Activated CD4-positive, alpha-beta memory T cell treated with anti-CD3 and anti-CD28 coated beads for 36 hours (primary cell): Measurements from ENCODE around the gene SLC35B1. TPM values are rescaled to one million over a fixed set of nuclear protein-coding genes. Genes with fewer than 3 reads are reported as not detected.
"Not testable (repeated sequence)": the region's sequence is repeated elsewhere in the genome, so short reads cannot be mapped to it uniquely, and the experiment has no call there.

ENCODE experiments used
- CTCF ChIA-PET: fragments of 350-600 bp; sonication (Branson Sonifier 250); formaldehyde crosslinking; loops from one replicate; lab custom pipeline; 2021; ENCODE audit warnings: antibody characterized with exemption, inconsistent platforms; lab: Charles Lee
- POLR2A ChIA-PET: fragments of 350-600 bp; sonication (Branson Sonifier 250); formaldehyde crosslinking; loops from one replicate; lab custom pipeline; 2021; ENCODE audit warnings: antibody characterized with exemption; lab: Charles Lee
- DNase-seq: peaks from one replicate; pipeline ENCODE4 v3.0.0-alpha.2; 2020
- H3K27ac Mint-ChIP-seq: one replicate; pipeline ENCODE4 v1.8.0; 2021; ENCODE audit warnings: mixed read lengths
- H3K27me3 Mint-ChIP-seq: one replicate; pipeline ENCODE4 v1.8.0; 2021; ENCODE audit warnings: mixed read lengths
- H3K36me3 Mint-ChIP-seq: one replicate; pipeline ENCODE4 v1.8.0; 2021; ENCODE audit warnings: mixed read lengths
- H3K4me1 Mint-ChIP-seq: one replicate; pipeline ENCODE4 v1.8.0; 2021; ENCODE audit warnings: low read depth, mixed read lengths
- H3K4me3 Mint-ChIP-seq: one replicate; pipeline ENCODE4 v1.8.0; 2021; ENCODE audit warnings: mild to moderate bottlenecking, mixed read lengths
- H3K9me3 Mint-ChIP-seq: one replicate; pipeline ENCODE4 v1.8.0; 2021; ENCODE audit warnings: mixed read lengths
- intact Hi-C: fragments of 100-400 bp; cut with micrococcal nuclease; formaldehyde crosslinking; loops from one replicate; pipeline ENCODE4 v1.15.1; 2023
- total RNA-seq, 2 experiments: library from RNA; stranded (reverse); gene quantifications; one replicate each; pipeline ENCODE4 v1.2.3, GENCODE V29; 2021

Gene SLC35B1
- total RNA-seq, 2 experiments from 2014 or later = 48.3 to 54.1 TPM

GRCh38 chr17:49734515-49735490 is 27.0 kb upstream of the SLC35B1 start:
- POLR2A ChIA-PET = no interaction called here
- CTCF ChIA-PET = no interaction called here
- intact Hi-C loops = no loop called here
- no peaks in the 10 kb centered on the region for H3K27me3 Mint-ChIP-seq
- H3K27ac Mint-ChIP-seq = peak overlapping the region; percentile 7
- peaks cover 68% of the 10 kb centered on the region for H3K4me1 Mint-ChIP-seq
- no peak for DNase-seq
- H3K36me3 Mint-ChIP-seq = peaks cover 9% of the 10 kb centered on the region
- H3K9me3 Mint-ChIP-seq = no peaks in the 10 kb centered on the region
- no peak overlapping the region for H3K4me3 Mint-ChIP-seq

DNA sequence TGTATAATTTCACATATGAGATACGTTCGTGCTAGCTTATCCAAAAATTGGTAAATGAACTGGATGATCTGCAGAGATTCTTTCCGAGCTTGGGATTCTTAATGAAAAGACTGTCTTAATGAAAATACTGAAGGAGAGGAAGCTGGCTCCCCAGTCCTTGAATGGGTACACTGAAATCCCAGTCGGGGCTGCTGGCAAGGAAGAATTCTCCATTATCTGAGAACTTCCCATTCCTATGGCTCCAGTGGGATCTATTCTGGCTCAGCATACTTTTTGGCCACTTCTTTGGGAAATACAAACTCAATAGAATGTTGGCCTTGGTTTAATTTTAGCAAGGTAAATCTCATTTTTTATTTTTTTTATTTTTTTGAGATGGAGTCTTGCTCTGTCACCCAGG is 23.7 kb upstream of the SLC35B1 start:
- intact Hi-C loops = no loop called here
- ChIA-PET POLR2A (interaction anchor here (0.6 to 1.6 kb wide), 5 partner anchors 11 to 23 kb away, joined by 3 to 4 read pairs (median 3); partner anchors contain the start of gene SLC35B1), CTCF (interaction anchor here (0.8 to 1.5 kb wide), 4 partner anchors 16 to 23 kb away, joined by 3 to 4 read pairs (median 4); no protein-coding TSS in a partner anchor)
- peaks cover 7% of the 10 kb centered on the region for H3K36me3 Mint-ChIP-seq
- H3K27ac Mint-ChIP-seq = peak overlapping the region; percentile 61
- peaks cover 52% of the 10 kb centered on the region for H3K4me1 Mint-ChIP-seq
- no peak for DNase-seq
- no peak overlapping the region for H3K4me3 Mint-ChIP-seq
- no peaks in the 10 kb centered on the region for H3K27me3 Mint-ChIP-seq
- no peaks in the 10 kb centered on the region for H3K9me3 Mint-ChIP-seq

DNA sequence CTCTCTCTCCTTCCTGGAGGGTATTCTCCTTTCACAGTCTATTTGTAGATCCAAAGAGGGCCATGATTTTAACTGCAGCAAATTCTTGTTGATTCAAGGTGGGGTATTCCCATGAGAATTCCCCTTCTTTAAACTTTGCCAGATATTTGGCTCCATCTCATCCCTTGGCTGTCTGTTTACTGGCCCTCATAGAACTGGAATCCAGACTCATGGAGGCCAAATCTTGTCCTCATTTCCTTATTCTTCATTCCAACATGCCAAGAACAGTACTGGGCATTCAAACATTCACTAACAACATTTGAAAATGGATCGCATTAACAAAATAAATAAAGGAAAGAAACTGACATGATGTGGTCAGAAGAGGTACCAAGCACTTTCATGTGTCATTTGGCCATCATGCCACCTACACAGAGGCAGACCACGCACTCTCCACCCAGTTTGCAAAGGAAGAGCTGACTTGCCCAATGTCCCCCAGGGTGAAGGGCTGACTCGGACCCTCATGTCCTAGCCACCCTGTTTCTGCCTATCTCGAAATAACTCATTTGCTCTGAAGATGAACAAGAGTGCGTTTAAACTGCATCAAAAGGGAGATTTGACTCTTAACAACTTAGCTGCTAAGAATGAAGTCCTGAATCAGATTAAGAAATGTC is 23.1 kb upstream of the SLC35B1 start:
- Mint-ChIP-seq H3K9me3 (no peaks in the 10 kb centered on the region), H3K27ac (peak overlapping the region; percentile 61), H3K4me3 (no peak overlapping the region), H3K4me1 (peaks cover 51% of the 10 kb centered on the region), H3K36me3 (peaks cover 7% of the 10 kb centered on the region), H3K27me3 (no peaks in the 10 kb centered on the region)
- intact Hi-C loops = no loop called here
- CTCF ChIA-PET = interaction anchor here (1.4 kb wide), 1 partner anchor 21 kb away, joined by 4 read pairs; no protein-coding TSS in a partner anchor
- DNase-seq = peak; percentile 36
- POLR2A ChIA-PET = interaction anchor here (1.0 to 1.6 kb wide), 6 partner anchors 12 to 24 kb away, joined by 3 to 4 read pairs (median 3); partner anchors contain the start of gene SLC35B1

DNA sequence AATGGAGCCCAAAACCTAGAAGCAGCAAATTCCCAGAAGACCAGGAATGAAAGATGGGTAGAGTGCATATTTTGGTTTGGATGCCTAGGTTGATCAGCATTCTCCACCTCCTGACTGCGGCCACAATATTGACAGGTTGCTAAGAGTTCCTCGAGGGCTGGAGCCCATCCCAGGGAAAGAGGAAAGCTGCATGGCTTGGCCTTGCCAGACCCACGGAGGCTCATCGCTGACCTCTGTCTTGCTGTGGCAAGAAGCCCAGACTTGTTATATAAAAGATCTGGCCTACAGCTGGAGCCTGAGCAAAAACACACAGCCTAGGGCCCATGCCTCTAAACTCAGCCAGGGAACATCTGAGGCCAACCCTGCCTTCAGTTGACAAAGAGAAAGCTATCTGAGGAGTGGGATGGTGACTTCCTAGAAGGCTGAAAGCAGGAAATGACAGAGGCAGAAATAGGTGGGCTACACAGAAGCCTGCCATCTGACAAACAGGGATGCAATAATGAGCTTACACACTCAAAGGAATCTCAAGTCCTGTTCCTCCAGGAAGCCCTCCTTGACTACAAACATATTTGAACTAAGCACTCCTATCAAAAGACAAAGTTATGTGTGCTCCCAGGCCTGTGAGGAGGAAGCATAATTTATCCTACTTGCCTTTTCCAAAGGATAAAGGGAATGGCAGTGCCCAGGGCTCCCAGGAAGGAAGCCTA is 22.5 kb upstream of the SLC35B1 start:
- CTCF ChIA-PET = interaction anchor here (0.6 kb wide), 1 partner anchor 223 kb away, joined by 4 read pairs; no protein-coding TSS in a partner anchor
- intact Hi-C loops = no loop called here
- H3K4me1 Mint-ChIP-seq = peaks cover 54% of the 10 kb centered on the region
- POLR2A ChIA-PET = interaction anchor here (0.6 to 1.6 kb wide), 5 partner anchors 15 to 201 kb away, joined by 3 read pairs; partner anchors contain the start of gene SLC35B1
- H3K36me3 Mint-ChIP-seq = peaks cover 12% of the 10 kb centered on the region
- no peaks in the 10 kb centered on the region for H3K27me3 Mint-ChIP-seq
- no peak overlapping the region for H3K4me3 Mint-ChIP-seq
- peak overlapping the region; percentile 61 for H3K27ac Mint-ChIP-seq
- DNase-seq = no peak
- H3K9me3 Mint-ChIP-seq = no peaks in the 10 kb centered on the region

DNA sequence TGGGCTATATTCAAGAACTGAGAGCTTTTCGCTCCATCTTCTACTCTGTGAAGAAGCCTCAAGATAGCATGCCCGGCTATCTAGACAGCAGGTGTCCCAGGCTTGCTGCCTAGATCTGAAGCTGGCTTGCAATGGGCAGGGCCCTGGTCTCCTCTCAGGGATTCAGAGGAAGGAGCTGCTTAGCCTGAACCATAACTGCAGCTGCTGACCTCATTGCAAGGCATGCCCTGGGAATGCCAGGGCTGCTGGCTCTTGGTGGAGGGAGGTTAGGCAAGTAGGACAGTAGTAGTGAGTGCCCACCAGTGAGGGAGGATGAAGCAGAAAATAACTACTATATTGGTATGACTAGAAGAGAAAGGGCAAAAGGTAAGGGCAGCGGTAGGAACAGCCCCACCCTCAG is 21.3 kb upstream of the SLC35B1 start:
- CTCF ChIA-PET = interaction anchor here (0.8 to 1.3 kb wide), 2 partner anchors 14 to 33 kb away, joined by 3 to 4 read pairs; no protein-coding TSS in a partner anchor
- Mint-ChIP-seq H3K36me3 (peaks cover 17% of the 10 kb centered on the region), H3K4me3 (no peak overlapping the region), H3K9me3 (no peaks in the 10 kb centered on the region), H3K27me3 (no peaks in the 10 kb centered on the region), H3K27ac (peak overlapping the region; percentile 14), H3K4me1 (peaks cover 58% of the 10 kb centered on the region)
- POLR2A ChIA-PET = interaction anchor here (0.6 to 1.0 kb wide), 3 partner anchors 19 to 200 kb away, joined by 3 read pairs; no protein-coding TSS in a partner anchor
- intact Hi-C loops = no loop called here
- no peak for DNase-seq

DNA sequence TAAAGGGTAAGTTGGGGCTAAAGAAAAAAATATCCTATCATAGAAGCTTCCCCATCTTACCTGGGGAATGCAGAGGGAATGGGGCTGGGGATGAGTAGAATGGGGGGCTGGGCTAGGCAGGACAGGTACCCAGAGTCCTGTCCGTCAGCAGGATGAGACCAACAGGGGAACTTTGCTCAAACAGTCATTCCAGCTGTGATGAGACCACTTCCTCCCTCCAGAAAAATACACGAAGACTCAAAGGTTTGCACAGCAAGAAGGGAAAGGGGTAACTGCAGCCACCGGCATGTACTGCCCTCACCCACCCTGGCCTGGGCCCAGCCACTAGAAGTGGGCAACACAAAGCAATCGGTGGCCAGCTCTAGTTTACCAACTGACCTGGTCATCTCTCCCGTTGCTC is 20.7 kb upstream of the SLC35B1 start:
- H3K36me3 Mint-ChIP-seq = peaks cover 17% of the 10 kb centered on the region
- no peaks in the 10 kb centered on the region for H3K27me3 Mint-ChIP-seq
- no peak for DNase-seq
- H3K4me3 Mint-ChIP-seq = no peak overlapping the region
- CTCF ChIA-PET = interaction anchor here (0.6 to 1.3 kb wide), 3 partner anchors 13 to 33 kb away, joined by 3 to 4 read pairs (median 3); partner anchors contain the start of gene SLC35B1
- intact Hi-C loops = no loop called here
- peaks cover 63% of the 10 kb centered on the region for H3K4me1 Mint-ChIP-seq
- H3K9me3 Mint-ChIP-seq = no peaks in the 10 kb centered on the region
- POLR2A ChIA-PET = interaction anchor here (0.9 to 1.0 kb wide), 2 partner anchors 20 to 33 kb away, joined by 3 read pairs; no protein-coding TSS in a partner anchor
- peak overlapping the region; percentile 47 for H3K27ac Mint-ChIP-seq

GRCh38 chr17:49727380-49727779 is 19.6 kb upstream of the SLC35B1 start:
- no peak for DNase-seq
- H3K4me1 Mint-ChIP-seq = peaks cover 56% of the 10 kb centered on the region
- no peaks in the 10 kb centered on the region for H3K27me3 Mint-ChIP-seq
- H3K9me3 Mint-ChIP-seq = no peaks in the 10 kb centered on the region
- H3K36me3 Mint-ChIP-seq = peaks cover 17% of the 10 kb centered on the region
- CTCF ChIA-PET = interaction anchor here (0.6 to 1.5 kb wide), 3 partner anchors 12 to 779 kb away, joined by 3 to 7 read pairs (median 3); partner anchors contain the start of gene SLC35B1
- H3K4me3 Mint-ChIP-seq = no peak overlapping the region
- H3K27ac Mint-ChIP-seq = no peak overlapping the region
- POLR2A ChIA-PET = interaction anchor here (1.3 kb wide), 1 partner anchor 19 kb away, joined by 4 read pairs; the partner anchor contains the start of gene SLC35B1
- intact Hi-C loops = no loop called here

- Mint-ChIP-seq H3K4me1 (peaks cover 41% of the 10 kb centered on the region), H3K27ac (no peak overlapping the region), H3K4me3 (no peak overlapping the region), H3K36me3 (peaks cover 15% of the 10 kb centered on the region), H3K27me3 (no peaks in the 10 kb centered on the region), H3K9me3 (no peaks in the 10 kb centered on the region)
- intact Hi-C loops = no loop called here
- POLR2A ChIA-PET = interaction anchor here (0.7 kb wide), 1 partner anchor 103 kb away, joined by 3 read pairs; no protein-coding TSS in a partner anchor
- CTCF ChIA-PET = no interaction called here
- no peak for DNase-seq
Measured at GRCh38 chr17:49725452-49726130, 17.8 kb upstream of the SLC35B1 start.

- intact Hi-C loops, H3K27me3 Mint-ChIP-seq, H3K4me3 Mint-ChIP-seq, H3K9me3 Mint-ChIP-seq, H3K27ac Mint-ChIP-seq, DNase-seq: not testable (repeated sequence)
- POLR2A ChIA-PET = interaction anchor here (1.2 kb wide), 1 partner anchor 9 kb away, joined by 4 read pairs; no protein-coding TSS in a partner anchor
- Mint-ChIP-seq H3K36me3 (peaks cover 22% of the 10 kb centered on the region), H3K4me1 (peaks cover 32% of the 10 kb centered on the region)
- CTCF ChIA-PET = interaction anchor here (1.2 kb wide), 1 partner anchor 15 kb away, joined by 4 read pairs; no protein-coding TSS in a partner anchor
Measured at GRCh38 chr17:49724552-49724951, 16.8 kb upstream of the SLC35B1 start.

- Mint-ChIP-seq H3K4me3 (no peak overlapping the region), H3K27ac (no peak overlapping the region), H3K9me3 (no peaks in the 10 kb centered on the region), H3K27me3 (no peaks in the 10 kb centered on the region), H3K4me1 (peaks cover 23% of the 10 kb centered on the region), H3K36me3 (peaks cover 24% of the 10 kb centered on the region)
- DNase-seq = no peak
- CTCF ChIA-PET = interaction anchor here (1.2 kb wide), 1 partner anchor 14 kb away, joined by 4 read pairs; no protein-coding TSS in a partner anchor
- POLR2A ChIA-PET = interaction anchor here (1.2 kb wide), 1 partner anchor 8 kb away, joined by 4 read pairs; no protein-coding TSS in a partner anchor
- intact Hi-C loops = no loop called here
Measured at GRCh38 chr17:49723423-49723822, 15.7 kb upstream of the SLC35B1 start.
